Ishikawa (cell line): ENCODE results near the gene ASAP2.

Experiments
- CEBPB ChIP-seq: IDR thresholded peaks from 2 replicates; pipeline ENCODE4 v1.6.1; 2012
- EGR1 ChIP-seq: IDR thresholded peaks from 2 replicates; pipeline ENCODE4 v1.6.1; 2012
- RAD21 ChIP-seq: IDR thresholded peaks from 2 replicates; pipeline ENCODE4 v1.6.1; 2012; ENCODE audit warnings: low read depth
- REST ChIP-seq: IDR thresholded peaks from 2 replicates; pipeline ENCODE4 v1.6.1; 2012; ENCODE audit warnings: low read depth, mild to moderate bottlenecking
- TAF1 ChIP-seq: IDR thresholded peaks from 2 replicates; pipeline ENCODE4 v1.6.1; 2012; ENCODE audit warnings: low read depth, mild to moderate bottlenecking
- TCF12 ChIP-seq: IDR thresholded peaks from 2 replicates; pipeline ENCODE4 v1.6.1; 2012; ENCODE audit warnings: low read depth
- TEAD4 ChIP-seq: IDR thresholded peaks from 2 replicates; pipeline ENCODE4 v1.6.1; 2012
- USF1 ChIP-seq: IDR thresholded peaks from 2 replicates; pipeline ENCODE4 v1.6.1; 2012

- TF ChIP-seq RAD21 (no peak), USF1 (no peak), CEBPB (no peak), EGR1 (no peak), TAF1 (no peak), TEAD4 (no peak), TCF12 (no peak), REST (no peak)
Observed at GRCh38 chr2:9296559-9296958, 89.9 kb downstream of the ASAP2 start.
